ENCODE data around the gene TMEM52B.
A peak's percentile ranks its signal among the peaks of the same experiment; 100 is the strongest.

GRCh38 chr12:10167599-10167998 lies 11.2 kb upstream of the TMEM52B start:
- TF ChIP-seq, protein P1, sequence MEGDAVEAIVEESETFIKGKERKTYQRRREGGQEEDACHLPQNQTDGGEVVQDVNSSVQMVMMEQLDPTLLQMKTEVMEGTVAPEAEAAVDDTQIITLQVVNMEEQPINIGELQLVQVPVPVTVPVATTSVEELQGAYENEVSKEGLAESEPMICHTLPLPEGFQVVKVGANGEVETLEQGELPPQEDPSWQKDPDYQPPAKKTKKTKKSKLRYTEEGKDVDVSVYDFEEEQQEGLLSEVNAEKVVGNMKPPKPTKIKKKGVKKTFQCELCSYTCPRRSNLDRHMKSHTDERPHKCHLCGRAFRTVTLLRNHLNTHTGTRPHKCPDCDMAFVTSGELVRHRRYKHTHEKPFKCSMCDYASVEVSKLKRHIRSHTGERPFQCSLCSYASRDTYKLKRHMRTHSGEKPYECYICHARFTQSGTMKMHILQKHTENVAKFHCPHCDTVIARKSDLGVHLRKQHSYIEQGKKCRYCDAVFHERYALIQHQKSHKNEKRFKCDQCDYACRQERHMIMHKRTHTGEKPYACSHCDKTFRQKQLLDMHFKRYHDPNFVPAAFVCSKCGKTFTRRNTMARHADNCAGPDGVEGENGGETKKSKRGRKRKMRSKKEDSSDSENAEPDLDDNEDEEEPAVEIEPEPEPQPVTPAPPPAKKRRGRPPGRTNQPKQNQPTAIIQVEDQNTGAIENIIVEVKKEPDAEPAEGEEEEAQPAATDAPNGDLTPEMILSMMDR (IDR thresholded peaks at IDR 0.05): no peak
- TF ChIP-seq EP300 (IDR thresholded peaks at IDR 0.05) (no peak), POLR2A (IDR thresholded peaks at IDR 0.05) (no peak), POLR2AphosphoS5 (IDR thresholded peaks at IDR 0.05) (peak in 1 of 4 donors; percentile 29)
